ENCODE data around the gene PROB1. TPM values are rescaled to one million over a fixed set of nuclear protein-coding genes. Genes with fewer than 3 reads are reported as not detected.

The PROB1 gene
- total and polyA plus RNA-seq, 9 of the 15 experiments (the other 6 are each of a cell fraction or from before 2014, with no cell fraction given) = 0.01 to 1.8 (median 0.47) TPM

DNA sequence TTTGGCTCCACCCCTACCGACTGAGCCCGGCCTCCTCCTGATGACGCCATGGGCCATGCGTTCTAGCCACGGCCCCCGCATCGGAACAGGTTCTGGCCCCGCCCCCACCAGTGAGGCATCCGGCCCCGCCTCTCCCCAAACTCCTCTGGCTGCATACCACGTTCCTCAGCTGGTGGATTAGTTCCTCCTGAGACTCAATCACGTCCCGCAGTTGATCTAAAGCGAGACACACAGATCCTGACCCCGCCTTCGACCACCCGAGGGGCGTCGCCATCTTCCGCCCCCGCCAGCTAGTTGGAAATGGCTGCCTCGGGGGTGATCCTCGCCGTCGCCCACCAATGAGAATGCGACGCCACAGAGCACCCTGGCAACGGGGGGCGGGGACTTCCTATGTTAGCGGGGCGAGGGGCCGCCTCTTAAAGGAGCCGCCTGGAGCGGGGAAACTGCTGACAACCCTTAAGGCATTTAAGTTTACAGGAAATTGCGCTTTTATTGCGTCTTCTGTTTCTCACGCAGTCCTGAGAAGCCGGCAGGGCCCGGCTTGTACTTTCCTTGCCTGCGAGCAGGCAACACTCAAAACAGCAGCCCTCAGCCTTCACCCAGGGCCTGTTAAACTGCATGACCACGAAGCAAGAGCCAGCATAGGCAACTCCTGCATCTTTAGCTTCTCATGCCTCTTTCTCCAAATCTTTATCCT lies 9.0 kb upstream of the PROB1 start, which contains the start of gene SPATA24 (continued):
- TF ChIP-seq E2F6 (IDR thresholded peaks at IDR 0.05; ENCODE audit: borderline replicate concordance in 1 of 2, extremely low read depth in 1 of 2, insufficient read depth in 1 of 2, insufficient read length in 1 of 2, low read depth in 1 of 2, low read length in 1 of 2, poor library complexity in 1 of 2, severe bottlenecking in 1 of 2) (peak; percentile 20 to 26), MEIS2 (IDR thresholded peaks at IDR 0.05; ENCODE audit: partially characterized antibody) (no peak), ZNF197 (CRISPR knock-in tag; IDR thresholded peaks at IDR 0.05; ENCODE audit: low read depth) (no peak), ESRRA (IDR thresholded peaks at IDR 0.05; ENCODE audit: borderline replicate concordance, low read depth) (no peak), BRCA1 (IDR thresholded peaks at IDR 0.05) (no peak), BRCA1 (CRISPR knock-in tag; IDR thresholded peaks at IDR 0.05) (no peak), RFX7 (CRISPR knock-in tag; IDR thresholded peaks at IDR 0.05) (no peak), CBFB (CRISPR knock-in tag; IDR thresholded peaks at IDR 0.05) (no peak), ESRRB (CRISPR knock-in tag; IDR thresholded peaks at IDR 0.05; ENCODE audit: borderline replicate concordance) (no peak), POLR2AphosphoS5 (IDR thresholded peaks at IDR 0.05; ENCODE audit: control insufficient read depth, insufficient read depth, low read depth, low read length) (peak; percentile 27; the same call in 1 of the 2 replicates), NFATC3 (IDR thresholded peaks at IDR 0.05) (no peak), ZFP1 (CRISPR knock-in tag; IDR thresholded peaks at IDR 0.05) (no peak), NFRKB (IDR thresholded peaks at IDR 0.05; ENCODE audit: low read depth) (peak; percentile 66; the same call in 1 of the 2 replicates)
- TF ChIP-seq, protein P1, sequence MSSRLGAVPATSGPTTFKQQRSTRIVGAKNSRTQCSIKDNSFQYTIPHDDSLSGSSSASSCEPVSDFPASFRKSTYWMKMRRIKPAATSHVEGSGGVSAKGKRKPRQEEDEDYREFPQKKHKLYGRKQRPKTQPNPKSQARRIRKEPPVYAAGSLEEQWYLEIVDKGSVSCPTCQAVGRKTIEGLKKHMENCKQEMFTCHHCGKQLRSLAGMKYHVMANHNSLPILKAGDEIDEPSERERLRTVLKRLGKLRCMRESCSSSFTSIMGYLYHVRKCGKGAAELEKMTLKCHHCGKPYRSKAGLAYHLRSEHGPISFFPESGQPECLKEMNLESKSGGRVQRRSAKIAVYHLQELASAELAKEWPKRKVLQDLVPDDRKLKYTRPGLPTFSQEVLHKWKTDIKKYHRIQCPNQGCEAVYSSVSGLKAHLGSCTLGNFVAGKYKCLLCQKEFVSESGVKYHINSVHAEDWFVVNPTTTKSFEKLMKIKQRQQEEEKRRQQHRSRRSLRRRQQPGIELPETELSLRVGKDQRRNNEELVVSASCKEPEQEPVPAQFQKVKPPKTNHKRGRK (tag; IDR thresholded peaks at IDR 0.05) = no peak
- TF ChIP-seq, protein P2, sequence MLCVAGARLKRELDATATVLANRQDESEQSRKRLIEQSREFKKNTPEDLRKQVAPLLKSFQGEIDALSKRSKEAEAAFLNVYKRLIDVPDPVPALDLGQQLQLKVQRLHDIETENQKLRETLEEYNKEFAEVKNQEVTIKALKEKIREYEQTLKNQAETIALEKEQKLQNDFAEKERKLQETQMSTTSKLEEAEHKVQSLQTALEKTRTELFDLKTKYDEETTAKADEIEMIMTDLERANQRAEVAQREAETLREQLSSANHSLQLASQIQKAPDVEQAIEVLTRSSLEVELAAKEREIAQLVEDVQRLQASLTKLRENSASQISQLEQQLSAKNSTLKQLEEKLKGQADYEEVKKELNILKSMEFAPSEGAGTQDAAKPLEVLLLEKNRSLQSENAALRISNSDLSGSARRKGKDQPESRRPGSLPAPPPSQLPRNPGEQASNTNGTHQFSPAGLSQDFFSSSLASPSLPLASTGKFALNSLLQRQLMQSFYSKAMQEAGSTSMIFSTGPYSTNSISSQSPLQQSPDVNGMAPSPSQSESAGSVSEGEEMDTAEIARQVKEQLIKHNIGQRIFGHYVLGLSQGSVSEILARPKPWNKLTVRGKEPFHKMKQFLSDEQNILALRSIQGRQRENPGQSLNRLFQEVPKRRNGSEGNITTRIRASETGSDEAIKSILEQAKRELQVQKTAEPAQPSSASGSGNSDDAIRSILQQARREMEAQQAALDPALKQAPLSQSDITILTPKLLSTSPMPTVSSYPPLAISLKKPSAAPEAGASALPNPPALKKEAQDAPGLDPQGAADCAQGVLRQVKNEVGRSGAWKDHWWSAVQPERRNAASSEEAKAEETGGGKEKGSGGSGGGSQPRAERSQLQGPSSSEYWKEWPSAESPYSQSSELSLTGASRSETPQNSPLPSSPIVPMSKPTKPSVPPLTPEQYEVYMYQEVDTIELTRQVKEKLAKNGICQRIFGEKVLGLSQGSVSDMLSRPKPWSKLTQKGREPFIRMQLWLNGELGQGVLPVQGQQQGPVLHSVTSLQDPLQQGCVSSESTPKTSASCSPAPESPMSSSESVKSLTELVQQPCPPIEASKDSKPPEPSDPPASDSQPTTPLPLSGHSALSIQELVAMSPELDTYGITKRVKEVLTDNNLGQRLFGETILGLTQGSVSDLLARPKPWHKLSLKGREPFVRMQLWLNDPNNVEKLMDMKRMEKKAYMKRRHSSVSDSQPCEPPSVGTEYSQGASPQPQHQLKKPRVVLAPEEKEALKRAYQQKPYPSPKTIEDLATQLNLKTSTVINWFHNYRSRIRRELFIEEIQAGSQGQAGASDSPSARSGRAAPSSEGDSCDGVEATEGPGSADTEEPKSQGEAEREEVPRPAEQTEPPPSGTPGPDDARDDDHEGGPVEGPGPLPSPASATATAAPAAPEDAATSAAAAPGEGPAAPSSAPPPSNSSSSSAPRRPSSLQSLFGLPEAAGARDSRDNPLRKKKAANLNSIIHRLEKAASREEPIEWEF (CRISPR knock-in tag; IDR thresholded peaks at IDR 0.05) = no peak
- TF ChIP-seq, protein P3, sequence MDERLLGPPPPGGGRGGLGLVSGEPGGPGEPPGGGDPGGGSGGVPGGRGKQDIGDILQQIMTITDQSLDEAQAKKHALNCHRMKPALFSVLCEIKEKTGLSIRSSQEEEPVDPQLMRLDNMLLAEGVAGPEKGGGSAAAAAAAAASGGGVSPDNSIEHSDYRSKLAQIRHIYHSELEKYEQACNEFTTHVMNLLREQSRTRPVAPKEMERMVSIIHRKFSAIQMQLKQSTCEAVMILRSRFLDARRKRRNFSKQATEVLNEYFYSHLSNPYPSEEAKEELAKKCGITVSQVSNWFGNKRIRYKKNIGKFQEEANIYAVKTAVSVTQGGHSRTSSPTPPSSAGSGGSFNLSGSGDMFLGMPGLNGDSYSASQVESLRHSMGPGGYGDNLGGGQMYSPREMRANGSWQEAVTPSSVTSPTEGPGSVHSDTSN (CRISPR knock-in tag; IDR thresholded peaks at IDR 0.05; ENCODE audit: low read depth) = no peak
- TF ChIP-seq, protein P3 (tag; conservative IDR thresholded peaks at IDR 0.05; ENCODE audit: low read depth) = no peak
